Neural progenitor cell (in vitro differentiated cells): ENCODE data around the gene CENPP.

ENCODE experiments used
- EZH2 ChIP-seq: fragments of 200-600 bp; sonication (generic); IDR thresholded peaks from 2 replicates; pipeline ENCODE4 v1.6.1; 2017; ENCODE audit warnings: antibody characterized with exemption, mild to moderate bottlenecking, moderate library complexity
- TF ChIP-seq, protein P1 (sequence below): fragments of 200-600 bp; sonication (generic); IDR thresholded peaks from 2 replicates; pipeline ENCODE4 v1.5.1; 2017; ENCODE audit warnings: antibody characterized with exemption, mild to moderate bottlenecking

DNA sequence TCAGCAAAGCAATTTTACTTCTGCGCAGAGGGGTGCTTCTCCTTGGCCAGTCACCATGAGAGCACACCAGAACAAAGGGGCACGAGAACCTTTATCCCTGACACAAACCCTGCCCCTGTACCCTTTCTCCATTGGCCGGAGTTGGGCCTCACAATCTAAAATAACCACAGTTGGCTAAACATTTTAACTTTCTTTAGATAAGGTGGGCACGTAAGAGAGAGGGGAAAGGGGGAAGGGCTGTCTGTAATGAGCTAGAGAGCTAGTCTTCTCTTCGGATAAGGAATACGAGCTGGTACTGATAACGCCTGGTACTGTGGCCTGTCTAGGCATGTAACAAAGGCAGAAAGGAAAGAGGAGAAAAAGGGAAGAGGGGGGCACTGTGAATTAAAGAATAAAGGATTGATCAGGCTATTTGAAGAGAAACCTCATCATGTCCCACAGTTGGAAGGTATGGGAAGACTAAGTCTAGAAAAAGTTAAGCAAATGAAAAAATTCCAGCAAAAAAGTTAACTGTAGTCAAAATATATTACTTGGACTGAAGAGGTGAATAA is 30.4 kb upstream of the CENPP start:
- TF ChIP-seq, protein P1, sequence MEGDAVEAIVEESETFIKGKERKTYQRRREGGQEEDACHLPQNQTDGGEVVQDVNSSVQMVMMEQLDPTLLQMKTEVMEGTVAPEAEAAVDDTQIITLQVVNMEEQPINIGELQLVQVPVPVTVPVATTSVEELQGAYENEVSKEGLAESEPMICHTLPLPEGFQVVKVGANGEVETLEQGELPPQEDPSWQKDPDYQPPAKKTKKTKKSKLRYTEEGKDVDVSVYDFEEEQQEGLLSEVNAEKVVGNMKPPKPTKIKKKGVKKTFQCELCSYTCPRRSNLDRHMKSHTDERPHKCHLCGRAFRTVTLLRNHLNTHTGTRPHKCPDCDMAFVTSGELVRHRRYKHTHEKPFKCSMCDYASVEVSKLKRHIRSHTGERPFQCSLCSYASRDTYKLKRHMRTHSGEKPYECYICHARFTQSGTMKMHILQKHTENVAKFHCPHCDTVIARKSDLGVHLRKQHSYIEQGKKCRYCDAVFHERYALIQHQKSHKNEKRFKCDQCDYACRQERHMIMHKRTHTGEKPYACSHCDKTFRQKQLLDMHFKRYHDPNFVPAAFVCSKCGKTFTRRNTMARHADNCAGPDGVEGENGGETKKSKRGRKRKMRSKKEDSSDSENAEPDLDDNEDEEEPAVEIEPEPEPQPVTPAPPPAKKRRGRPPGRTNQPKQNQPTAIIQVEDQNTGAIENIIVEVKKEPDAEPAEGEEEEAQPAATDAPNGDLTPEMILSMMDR, result no peak
- TF ChIP-seq EZH2, result no peak
